Measurements from ENCODE around the gene LPCAT1. TPM values are rescaled to one million over a fixed set of nuclear protein-coding genes. Genes with fewer than 3 reads are reported as not detected.

LPCAT1 gene
- total RNA-seq, 1 experiment from 2014 or later: 59.8 TPM

- intact Hi-C loops (cut with micrococcal nuclease; ENCODE audit: unreplicated experiment) (no loop called here), in situ Hi-C loops (cut with HindIII; ENCODE audit: low pct_unique_long_range_greater_than_20kb, low sequenced_read_pairs) (no loop called here)
- DNase-seq (ENCODE audit: low read depth, low spot score) (no peak), ATAC-seq (peak; percentile 87)
- ChIA-PET POLR2A (no interaction called here), CTCF (no interaction called here)
- no TSS peak for BruUV-seq (replicated peaks)
- Histone ChIP-seq H3K27me3 (ENCODE audit: control insufficient read depth, insufficient read depth, low read length) (no peaks in the 10 kb centered on the region; the same call in 1 of the 2 replicates), H3K4me1 (ENCODE audit: control insufficient read depth, insufficient read depth, low read length) (no peaks in the 10 kb centered on the region), H3K27ac (ENCODE audit: low read length) (peak overlapping the region; percentile 55; the same call in 1 of the 2 replicates), H3K4me3 (ENCODE audit: low read depth in 2 of 2, low read length in 2 of 2) (peak overlapping the region; percentile 1 to 40; a peak in 3 of 4 replicates), H3K36me3 (ENCODE audit: control insufficient read depth, insufficient read depth, low read length) (no peaks in the 10 kb centered on the region), H3K9me3 (ENCODE audit: control insufficient read depth, insufficient read depth, low read depth, low read length) (no peaks in the 10 kb centered on the region)
- TF ChIP-seq REST (IDR thresholded peaks at IDR 0.05; ENCODE audit: insufficient read depth in 1 of 2, low read depth in 2 of 2, low read length in 1 of 2) (no peak), POLR2AphosphoS5 (IDR thresholded peaks at IDR 0.05; ENCODE audit: low read depth, low read length) (no peak), CTCF (IDR thresholded peaks at IDR 0.05) (no peak)
Observed at GRCh38 chr5:1536322-1536845, 12.6 kb upstream of the LPCAT1 start.

GRCh38 chr5:1535646-1536045 is 11.9 kb upstream of the LPCAT1 start:
- CTCF ChIA-PET: no interaction called here
- BruUV-seq (replicated peaks): no TSS peak
- Histone ChIP-seq H3K27me3 (ENCODE audit: control insufficient read depth, insufficient read depth, low read length) (no peaks in the 10 kb centered on the region; the same call in 1 of the 2 replicates), H3K27ac (ENCODE audit: low read length) (no peak overlapping the region), H3K9me3 (ENCODE audit: control insufficient read depth, insufficient read depth, low read depth, low read length) (no peaks in the 10 kb centered on the region), H3K4me3 (ENCODE audit: low read depth in 2 of 2, low read length in 2 of 2) (no peak overlapping the region), H3K36me3 (ENCODE audit: control insufficient read depth, insufficient read depth, low read length) (no peaks in the 10 kb centered on the region), H3K4me1 (ENCODE audit: control insufficient read depth, insufficient read depth, low read length) (no peaks in the 10 kb centered on the region)
- no peak for ATAC-seq
- DNase-seq (ENCODE audit: low read depth, low spot score): no peak
- in situ Hi-C loops (cut with HindIII; ENCODE audit: low pct_unique_long_range_greater_than_20kb, low sequenced_read_pairs): no loop called here
- intact Hi-C loops (cut with micrococcal nuclease; ENCODE audit: unreplicated experiment): no loop called here
- POLR2A ChIA-PET: no interaction called here
- TF ChIP-seq POLR2AphosphoS5 (IDR thresholded peaks at IDR 0.05; ENCODE audit: low read depth, low read length): no peak
- TF ChIP-seq SIN3A (IDR thresholded peaks at IDR 0.05; ENCODE audit: borderline replicate concordance, insufficient read depth, low read depth, low read length): no peak
- no peak for TF ChIP-seq CTCF (IDR thresholded peaks at IDR 0.05)
- TF ChIP-seq TCF7L2 (IDR thresholded peaks at IDR 0.05; ENCODE audit: low read depth, low read length): no peak
- no peak for TF ChIP-seq REST (IDR thresholded peaks at IDR 0.05; ENCODE audit: insufficient read depth in 1 of 2, low read depth in 2 of 2, low read length in 1 of 2)

All from Panc1 (cell line).